ENCODE measurements around the gene RTN4R.
"Not testable (repeated sequence)": the region's sequence is repeated elsewhere in the genome, so short reads cannot be mapped to it uniquely, and the experiment has no call there.

Gene RTN4R

DNA sequence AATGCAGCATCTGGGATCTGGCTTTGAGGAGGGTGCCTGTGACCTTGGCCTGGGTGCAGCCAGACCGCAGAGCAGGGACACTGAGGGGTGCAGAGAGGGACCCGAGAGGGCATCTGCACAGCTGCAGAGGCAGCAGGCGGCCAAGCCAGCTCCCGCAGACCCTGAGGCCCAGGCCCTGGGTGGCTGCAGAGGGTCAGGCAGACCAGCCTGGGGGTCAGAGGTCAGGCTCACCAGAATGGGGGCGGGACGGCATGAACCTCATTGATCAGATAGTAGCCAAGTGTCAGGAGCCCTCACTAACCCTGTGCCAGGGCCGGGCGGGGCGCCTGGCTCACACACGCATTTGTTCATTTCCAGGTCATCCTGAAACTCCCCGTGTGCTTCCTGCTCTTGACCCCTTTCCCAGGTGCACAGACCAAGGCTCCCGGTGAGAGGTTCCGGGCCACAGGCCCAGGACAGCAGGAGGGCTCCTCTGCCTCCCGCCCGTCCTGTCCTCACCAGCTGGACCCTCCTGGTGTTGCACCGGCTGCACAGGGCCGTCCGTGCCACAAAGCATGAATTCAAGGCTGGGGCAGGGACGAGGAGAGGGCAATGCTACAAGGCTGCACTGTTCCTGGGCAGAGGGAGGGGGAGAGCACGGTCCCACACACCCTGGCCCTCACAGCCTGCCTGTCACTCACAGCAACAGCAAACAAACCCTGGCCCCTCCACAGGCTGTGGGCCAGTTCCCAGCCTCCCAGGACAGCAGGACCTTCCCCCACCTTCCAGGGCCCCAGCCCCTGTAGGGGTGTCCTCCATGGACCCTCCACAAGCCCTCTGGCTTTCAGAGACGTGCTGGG is 3.3 kb downstream of the RTN4R start:
- intact Hi-C loops (cut with DNase I): loop anchor here (5.0 kb wide), 1 partner anchor 108 kb away; no protein-coding TSS in a partner anchor
- peak in 36 of 42 donors; percentile 27 to 81 (median 60) for DNase-seq

DNA sequence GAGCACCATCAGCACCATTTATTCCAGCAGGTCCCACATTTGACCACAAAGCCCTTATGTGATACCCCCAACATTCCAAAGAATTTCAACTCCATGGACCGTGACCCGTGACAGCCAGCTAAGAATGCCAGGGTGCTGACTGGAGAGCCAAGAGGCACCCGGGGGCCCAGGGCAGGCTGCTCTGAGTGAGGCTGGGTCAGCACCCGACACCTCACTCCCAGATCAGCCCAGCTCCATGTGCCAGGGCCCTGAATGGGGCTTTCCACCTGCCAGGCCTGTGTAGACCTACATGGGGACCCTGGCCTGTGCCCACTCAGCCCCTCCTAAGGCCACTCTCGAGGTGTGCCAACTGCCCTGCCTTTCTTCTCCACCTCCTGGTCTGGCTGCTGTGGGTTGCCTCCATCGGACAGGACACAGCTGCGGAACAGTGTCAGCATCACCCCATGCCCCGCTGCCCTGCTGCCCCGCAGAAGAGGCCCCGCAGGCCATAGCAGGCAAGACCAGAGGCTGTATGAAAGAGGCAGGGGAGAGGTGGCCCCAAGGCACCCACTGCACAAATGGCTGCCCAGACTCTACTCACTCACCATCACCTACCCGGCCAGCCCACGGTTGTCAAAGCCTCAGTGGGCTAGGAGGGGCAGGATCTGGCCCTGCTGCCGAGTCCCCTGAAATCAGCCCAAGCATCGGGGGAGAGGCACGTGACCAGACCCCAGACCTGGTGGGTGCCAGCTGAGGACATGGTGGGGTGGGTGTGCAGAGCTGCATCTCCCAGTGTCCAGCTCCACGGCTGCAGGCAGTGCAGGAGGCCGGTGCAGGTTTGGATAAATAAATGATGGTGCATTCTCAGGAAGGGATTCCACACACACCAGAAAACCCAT is 4.5 kb downstream of the RTN4R start:
- intact Hi-C loops (cut with DNase I); DNase-seq: not testable (repeated sequence)

- DNase-seq: no peak
Observed at GRCh38 chr22:20262582-20263147, 5.5 kb downstream of the RTN4R start.

DNA sequence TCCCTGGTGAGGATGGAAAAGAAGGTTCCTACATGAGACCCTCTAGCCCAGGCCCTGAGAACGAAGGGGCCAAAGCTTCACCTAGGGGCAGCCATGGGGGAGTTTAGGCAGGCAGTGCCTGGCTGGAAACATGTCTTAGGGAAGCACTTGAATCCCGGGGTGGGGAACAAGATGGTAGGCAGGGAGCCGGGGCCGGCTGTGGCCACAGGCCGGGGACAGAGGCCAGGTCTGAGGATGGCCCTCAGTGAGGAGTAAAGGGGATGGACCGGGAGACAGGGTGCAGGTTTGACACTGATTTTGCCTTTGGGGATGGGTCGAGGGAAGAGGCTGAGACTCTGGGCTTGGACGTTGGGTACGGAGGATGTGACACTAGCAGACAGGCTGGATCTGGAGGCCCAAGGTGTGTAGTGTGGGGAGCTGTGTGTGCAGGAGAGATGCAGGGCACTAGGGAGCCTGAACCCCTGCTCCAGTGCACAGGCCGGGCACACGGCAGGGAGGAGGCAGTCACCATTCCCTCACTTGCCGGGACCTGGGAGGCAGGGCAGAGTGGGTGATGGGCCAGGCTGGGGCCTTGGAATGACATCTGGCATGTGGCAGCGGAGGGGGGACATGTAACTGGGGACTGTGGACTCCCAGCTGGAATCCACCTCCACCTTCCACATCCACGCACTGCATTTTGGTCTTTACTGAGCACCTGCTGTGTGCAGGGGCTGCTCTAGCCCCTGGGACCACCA is 6.1 kb downstream of the RTN4R start:
- DNase-seq: no peak
- intact Hi-C loops (cut with DNase I): no loop called here

More at GRCh38 chr22:20262582-20263147, 5.5 kb downstream of the RTN4R start:
- intact Hi-C loops (cut with DNase I): no loop called here

DNA sequence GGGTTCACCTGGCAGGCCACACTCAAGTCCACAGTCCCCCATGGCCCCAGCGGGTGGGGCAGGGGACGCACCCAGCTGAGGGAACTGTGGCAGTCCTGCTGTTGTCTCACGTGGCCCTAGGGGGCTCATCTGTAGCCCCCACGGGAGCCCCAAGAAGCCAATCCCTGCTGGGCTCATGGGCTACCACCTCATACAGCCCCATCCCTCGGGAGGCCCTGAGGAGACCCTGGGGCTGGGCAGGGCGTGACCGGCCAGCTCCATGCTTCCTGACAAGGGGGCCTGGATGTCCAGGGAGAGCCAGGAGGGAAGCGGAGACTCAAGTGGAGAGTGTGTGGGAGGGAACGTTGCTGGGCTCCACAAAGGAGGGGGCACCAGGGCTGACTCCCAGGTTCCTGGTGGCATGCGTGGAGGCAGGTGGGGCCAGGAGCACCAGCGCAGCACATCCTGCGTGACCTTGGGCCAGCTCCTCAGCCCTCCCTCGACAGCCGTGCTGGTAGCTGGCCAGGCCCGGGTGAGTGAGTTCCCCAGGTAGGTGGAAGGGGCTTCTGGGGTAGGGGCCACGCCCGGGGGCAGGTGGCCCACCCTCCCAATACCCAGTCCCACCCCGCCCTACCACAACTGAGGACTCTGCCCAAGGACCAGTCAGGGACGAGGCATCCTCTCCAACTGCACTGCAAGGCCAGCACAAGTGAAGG is 7.9 kb downstream of the RTN4R start:
- no peak for DNase-seq
- intact Hi-C loops (cut with DNase I): no loop called here

- intact Hi-C loops (cut with DNase I): loop anchor here (5.0 kb wide), 1 partner anchor 87 kb away; no protein-coding TSS in a partner anchor
- no peak for DNase-seq
Observed at GRCh38 chr22:20259327-20259688, 8.8 kb downstream of the RTN4R start.

- intact Hi-C loops (cut with DNase I): loop anchor here (5.0 kb wide), 1 partner anchor 86 kb away; no protein-coding TSS in a partner anchor
- no peak for DNase-seq
Observed at GRCh38 chr22:20258584-20259326, 9.4 kb downstream of the RTN4R start.

GRCh38 chr22:20258021-20258299 is 10.2 kb downstream of the RTN4R start:
- intact Hi-C loops (cut with DNase I): loop anchor here (5.0 kb wide), 1 partner anchor 86 kb away; no protein-coding TSS in a partner anchor

DNA sequence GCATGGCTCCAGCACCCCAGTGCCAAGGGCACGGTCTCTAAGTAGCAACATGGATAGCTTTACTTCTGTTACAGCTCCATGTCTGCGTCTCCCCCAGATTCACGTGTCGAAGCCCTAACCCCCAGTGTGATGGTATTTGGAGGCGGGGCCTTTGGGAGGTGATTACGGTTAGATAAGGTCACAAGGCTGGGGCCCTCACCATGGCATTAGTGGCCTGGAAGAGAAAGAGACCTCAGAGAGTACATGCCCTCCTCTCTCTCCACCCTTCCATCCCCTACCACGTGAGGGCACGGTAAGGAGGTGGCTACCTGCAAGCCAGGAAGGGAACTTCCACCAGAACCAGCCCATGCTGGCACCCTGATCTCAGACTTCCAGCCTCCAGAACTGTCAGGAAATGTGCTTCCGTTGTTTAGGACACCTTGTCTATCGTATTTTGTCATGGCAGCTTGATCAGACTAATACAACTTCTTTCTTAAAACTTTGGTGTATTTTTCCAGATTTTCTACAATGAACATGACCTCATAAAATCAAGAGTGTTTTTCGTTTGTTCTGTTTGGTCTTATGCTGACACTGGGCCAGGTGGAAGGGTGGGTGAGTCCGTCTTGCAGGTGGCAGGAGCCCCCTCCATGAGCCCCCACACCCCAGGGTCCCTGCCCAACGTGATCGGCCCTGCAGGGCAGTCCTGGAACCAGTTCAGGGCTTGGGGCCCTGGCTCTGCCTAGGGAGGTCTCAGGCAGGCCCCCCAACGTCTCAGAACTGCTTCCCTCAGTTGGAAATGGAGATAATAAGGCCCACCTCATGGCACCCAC is 10.7 kb downstream of the RTN4R start:
- DNase-seq: no peak
- intact Hi-C loops (cut with DNase I): loop anchor here (5.0 kb wide), 1 partner anchor 85 kb away; no protein-coding TSS in a partner anchor

More at GRCh38 chr22:20258021-20258299, 10.2 kb downstream of the RTN4R start:
- DNase-seq: no peak

- intact Hi-C loops (cut with DNase I): loop anchor here (5.0 kb wide), 1 partner anchor 84 kb away; no protein-coding TSS in a partner anchor
- DNase-seq: no peak
Observed at GRCh38 chr22:20256551-20257211, 11.4 kb downstream of the RTN4R start.

GRCh38 chr22:20256027-20256426 is 12.1 kb downstream of the RTN4R start:
- intact Hi-C loops (cut with DNase I): loop anchor here (5.0 kb wide), 1 partner anchor 84 kb away; no protein-coding TSS in a partner anchor
- no peak for DNase-seq

DNA sequence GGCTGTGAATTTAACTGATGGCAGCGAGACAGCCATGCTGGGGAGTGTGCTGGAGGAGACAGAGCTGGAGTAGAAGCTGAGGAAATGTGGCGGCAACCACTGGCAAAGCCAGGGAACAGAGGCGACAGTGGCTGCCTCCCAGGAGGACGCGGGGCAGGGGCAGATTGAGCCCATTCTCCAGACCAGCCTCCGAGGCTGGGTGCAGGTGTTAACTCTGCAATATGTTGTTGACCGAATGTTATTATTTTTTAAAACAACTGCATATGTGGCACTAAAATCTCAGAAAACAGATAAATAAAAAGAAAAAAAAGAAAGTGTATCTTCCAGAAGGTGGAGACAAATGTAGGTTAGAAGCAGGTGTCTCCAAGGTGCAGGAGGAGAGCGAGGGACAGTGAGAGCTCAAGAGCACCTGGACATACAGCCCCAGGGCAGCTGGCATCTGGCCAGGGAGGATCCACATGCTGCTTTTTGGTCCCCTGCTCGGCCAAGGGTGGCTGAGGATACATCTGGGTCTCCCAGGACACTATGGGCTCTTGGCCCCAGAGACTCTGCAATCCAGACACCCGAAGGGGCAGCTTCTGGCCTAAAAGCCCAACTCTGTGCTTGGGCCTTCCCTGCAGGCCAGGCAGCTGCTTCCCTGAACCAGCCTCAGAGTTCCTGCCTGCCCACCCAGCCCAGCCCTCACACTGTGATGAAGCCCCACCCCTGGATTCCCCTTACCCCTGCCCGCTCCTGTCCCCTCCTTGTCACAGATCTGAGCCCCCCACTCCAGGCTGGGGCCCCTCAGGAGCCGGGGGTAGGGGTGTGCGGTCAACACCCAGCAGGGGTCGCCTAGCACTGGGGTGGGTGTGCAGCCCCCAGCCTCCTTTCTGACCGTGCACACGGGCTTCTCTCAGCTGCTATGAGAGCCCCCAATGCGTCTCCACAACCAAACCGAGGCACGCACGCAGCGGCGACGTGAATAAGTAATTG is 12.9 kb downstream of the RTN4R start:
- DNase-seq: no peak
- intact Hi-C loops (cut with DNase I): loop anchor here (5.0 kb wide), 1 partner anchor 83 kb away; no protein-coding TSS in a partner anchor

GRCh38 chr22:20253161-20253560 is 15.0 kb downstream of the RTN4R start:
- DNase-seq: no peak
- intact Hi-C loops (cut with DNase I): no loop called here

DNA sequence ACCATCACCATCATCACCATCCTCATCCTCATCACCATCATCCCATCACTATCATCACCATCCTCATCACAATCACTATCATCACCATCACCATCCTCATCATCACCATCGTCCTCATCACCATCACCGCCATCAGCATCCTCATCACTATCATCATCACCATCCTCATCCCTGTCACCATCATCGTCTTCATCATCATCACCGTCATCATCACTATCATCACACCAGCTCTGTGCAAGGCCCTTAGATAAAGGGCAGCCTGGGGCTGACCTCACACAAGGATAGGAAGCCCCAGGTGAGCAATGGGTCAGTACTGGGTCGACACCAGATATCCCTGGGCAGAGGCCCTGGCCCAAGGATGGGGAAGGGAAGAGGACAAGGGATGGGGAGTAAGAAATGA is 16.1 kb downstream of the RTN4R start:
- DNase-seq: no peak
- intact Hi-C loops (cut with DNase I): no loop called here

DNA sequence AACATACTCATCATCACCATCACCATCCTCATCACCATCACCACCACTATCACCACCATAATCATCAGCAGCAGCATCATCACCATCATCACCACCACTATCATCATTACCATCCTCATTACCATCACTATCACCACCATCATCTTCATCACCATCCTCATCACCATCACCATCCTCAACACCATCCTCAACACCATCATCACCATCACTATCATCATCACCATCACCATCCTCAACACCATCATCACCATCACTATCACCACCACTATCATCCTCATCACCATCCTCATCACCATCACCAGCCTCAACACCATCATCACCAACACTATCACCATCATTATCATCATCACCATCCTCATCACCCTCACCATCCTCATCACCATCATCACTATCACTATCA is 16.6 kb downstream of the RTN4R start:
- DNase-seq: no peak
- intact Hi-C loops (cut with DNase I): no loop called here
